Liver (tissue), 9 donors: ENCODE results near the gene SPDYC. TPM values are rescaled to one million over a fixed set of nuclear protein-coding genes. Genes with fewer than 3 reads are reported as not detected.

ENCODE experiments used
- DNase-seq: peaks from one replicate; pipeline ENCODE4 v3.0.0-alpha.2; 2017; ENCODE audit warnings: low spot score
- H3K27ac ChIP-seq, 2 donors: one replicate each; pipeline ENCODE4 v1.7.0; 2013; ENCODE audit warnings: inconsistent platforms in 2 of 2, low read length in 2 of 2, control low read depth in 1 of 2, low read depth in 1 of 2, mild to moderate bottlenecking in 1 of 2
- H3K27me3 ChIP-seq, 4 donors: one replicate each; pipeline versions ENCODE4 v1.6.1 to v1.7.0; 2013; ENCODE audit warnings: low read length in 3 of 4, inconsistent platforms in 1 of 4, mild to moderate bottlenecking in 1 of 4, moderate library complexity in 1 of 4; ENCODE audit not compliant: control insufficient read depth in 4 of 4, insufficient read depth in 4 of 4
- H3K36me3 ChIP-seq, 4 donors: one replicate each; pipeline versions ENCODE4 v1.6.1 to v1.7.0; 2013; ENCODE audit warnings: low read length in 3 of 4, mild to moderate bottlenecking in 3 of 4, low read depth in 1 of 4, moderate library complexity in 1 of 4; ENCODE audit not compliant: control insufficient read depth in 4 of 4, insufficient read depth in 3 of 4
- H3K4me1 ChIP-seq, 4 donors: one replicate each; pipeline versions ENCODE4 v1.6.1 to v1.7.0; 2013; ENCODE audit warnings: low read length in 3 of 4, mild to moderate bottlenecking in 3 of 4, moderate library complexity in 1 of 4; ENCODE audit not compliant: control insufficient read depth in 4 of 4, insufficient read depth in 4 of 4
- H3K4me3 ChIP-seq, 3 donors: one replicate each; pipeline versions ENCODE4 v1.6.1 to v1.7.0; 2013; ENCODE audit warnings: low read length in 3 of 3, control low read depth in 1 of 3, low read depth in 1 of 3, mild to moderate bottlenecking in 1 of 3
- H3K9ac ChIP-seq, 2 donors: one replicate each; pipeline ENCODE4 v1.7.0; 2013; ENCODE audit warnings: low read length in 2 of 2, mild to moderate bottlenecking in 2 of 2, moderate library complexity in 2 of 2, control low read depth in 1 of 2, low read depth in 1 of 2
- H3K9me3 ChIP-seq, 4 donors: one replicate each; pipeline versions ENCODE4 v1.6.1 to v1.7.0; 2013; ENCODE audit warnings: low read length in 3 of 4; ENCODE audit not compliant: control insufficient read depth in 4 of 4
- ATF3 ChIP-seq: IDR thresholded peaks from 2 replicates; pipeline ENCODE4 v1.6.1; 2016; ENCODE audit warnings: antibody characterized with exemption
- CTCF ChIP-seq: fragments of 150-350 bp; IDR thresholded peaks from 2 replicates; pipeline ENCODE4 v1.5.1; 2017; ENCODE audit warnings: improper control_type of control experiment, low read depth, low read length; ENCODE audit not compliant: missing input control
- EGR1 ChIP-seq, 2 donors: IDR thresholded peaks; 2 replicates each; pipeline ENCODE4 v1.6.1; 2016 to 2018; ENCODE audit warnings: antibody characterized with exemption in 2 of 2, low read depth in 2 of 2
- FOXA1 ChIP-seq: IDR thresholded peaks from 2 replicates; pipeline ENCODE4 v1.6.1; 2016; ENCODE audit warnings: antibody characterized with exemption
- FOXA2 ChIP-seq: IDR thresholded peaks from 2 replicates; pipeline ENCODE4 v1.6.1; 2016; ENCODE audit warnings: antibody characterized with exemption
- GABPA ChIP-seq, 2 donors: IDR thresholded peaks in 1 of 2; conservative IDR thresholded peaks in 1 of 2; 2 replicates each; pipeline ENCODE4 v1.6.1; 2016; ENCODE audit warnings: antibody characterized with exemption in 2 of 2, mild to moderate bottlenecking in 1 of 2, moderate library complexity in 1 of 2
- HNF4A ChIP-seq, 2 donors: conservative IDR thresholded peaks; 2 replicates each; pipeline ENCODE4 v1.6.1; 2016; ENCODE audit warnings: antibody characterized with exemption in 2 of 2, mild to moderate bottlenecking in 2 of 2
- HNF4G ChIP-seq: IDR thresholded peaks from 2 replicates; pipeline ENCODE4 v1.6.1; 2016; ENCODE audit warnings: antibody characterized with exemption
- JUND ChIP-seq, 2 donors: IDR thresholded peaks; 2 replicates each; pipeline ENCODE4 v1.6.1; 2016; ENCODE audit warnings: antibody characterized with exemption in 2 of 2
- MAX ChIP-seq: IDR thresholded peaks from 2 replicates; pipeline ENCODE4 v1.6.1; 2016; ENCODE audit warnings: antibody characterized with exemption
- NR2F2 ChIP-seq: IDR thresholded peaks from 2 replicates; pipeline ENCODE4 v1.6.1; 2016; ENCODE audit warnings: antibody characterized with exemption
- RAD21 ChIP-seq, 2 donors: IDR thresholded peaks; 2 replicates each; pipeline ENCODE4 v1.6.1; 2016; ENCODE audit warnings: antibody characterized with exemption in 2 of 2, mild to moderate bottlenecking in 2 of 2
- REST ChIP-seq: IDR thresholded peaks from 2 replicates; pipeline ENCODE4 v1.6.1; 2016; ENCODE audit warnings: antibody characterized with exemption, mild to moderate bottlenecking
- RXRA ChIP-seq, 2 donors: IDR thresholded peaks; 2 replicates each; pipeline ENCODE4 v1.6.1; 2017 to 2018; ENCODE audit warnings: antibody characterized with exemption in 2 of 2, mild to moderate bottlenecking in 1 of 2
- SP1 ChIP-seq: IDR thresholded peaks from 2 replicates; pipeline ENCODE4 v1.6.1; 2018; ENCODE audit warnings: antibody characterized with exemption, mild to moderate bottlenecking
- TAF1 ChIP-seq: conservative IDR thresholded peaks from 2 replicates; pipeline ENCODE4 v1.6.1; 2016; ENCODE audit warnings: antibody characterized with exemption, mild to moderate bottlenecking
- YY1 ChIP-seq: IDR thresholded peaks from 2 replicates; pipeline ENCODE4 v1.6.1; 2016; ENCODE audit warnings: antibody characterized with exemption, mild to moderate bottlenecking
- ZBTB33 ChIP-seq: IDR thresholded peaks from 2 replicates; pipeline ENCODE4 v1.6.1; 2016; ENCODE audit warnings: antibody characterized with exemption
- WGBS: extraction: QIAGEN DNeasy Blood & Tissue Kit; methylation state at CpG from one replicate; pipeline ENCODE4 v1.1.7; 2013; 5-methylcytosine and 5-hydroxymethylcytosine counted together
- polyA plus RNA-seq, 2 donors: library from polyadenylated mRNA; stranded (reverse) in 1 of 2; unstranded in 1 of 2; fragments of 200-250 nt in 1 of 2; fragments of >200 nt in 1 of 2; fragmentation: Nextera tagmentation in 1 of 2; extraction: Ambion mirVana in 1 of 2; gene quantifications; one replicate each; pipeline versions ENCODE4 v1.2.1 to v1.2.3, GENCODE V29; 2013 to 2015
- total RNA-seq, 2 donors: library from RNA; depleted of rRNA; stranded (reverse); fragments of >200 nt; gene quantifications; one replicate each; pipeline ENCODE4 v1.2.3, GENCODE V29; 2014
- donor health status: healthy.
- donor health status: healthy.
- donor health status: healthy.
- donor health status: healthy.
- donor health status: healthy.

The SPDYC gene
- total and polyA plus RNA-seq, 4 donors = 0.08 to 1.1 (median 0.52) TPM; not detected in 1

GRCh38 chr11:65215441-65216076 is 45.5 kb downstream of the SPDYC start:
- peaks cover 6 to 10% (median 9%) of the 10 kb centered on the region in 4 donors for H3K4me1 ChIP-seq
- H3K36me3 ChIP-seq = peaks cover 0 to 3% (median under 1%) of the 10 kb centered on the region in 4 donors
- no peak for DNase-seq
- WGBS = 94% methylated on average over 24 of the region's 24 CpGs
- TF ChIP-seq HNF4G (no peak), EGR1 (IDR thresholded peaks at IDR 0.05; ENCODE audit: low read depth in 2 of 2) (no peak), GABPA (IDR thresholded peaks at IDR 0.05 in 1 of 2, conservative IDR thresholded peaks at IDR 0.05 in 1 of 2) (no peak), TAF1 (no peak), ZBTB33 (no peak), RAD21 (IDR thresholded peaks at IDR 0.05) (no peak), MAX (no peak), JUND (IDR thresholded peaks at IDR 0.05) (no peak), FOXA2 (no peak), REST (no peak), HNF4A (conservative IDR thresholded peaks at IDR 0.05) (no peak), FOXA1 (no peak), YY1 (no peak), RXRA (IDR thresholded peaks at IDR 0.05) (no peak), CTCF (no peak), NR2F2 (no peak), ATF3 (no peak), SP1 (no peak)
- no peak overlapping the region for H3K9ac ChIP-seq
- H3K27me3 ChIP-seq = no peaks in the 10 kb centered on the region
- no peak overlapping the region for H3K27ac ChIP-seq
- no peaks in the 10 kb centered on the region for H3K9me3 ChIP-seq
- H3K4me3 ChIP-seq = no peak overlapping the region
